Central memory CD8-positive, alpha-beta T cell (primary cell): ENCODE measurements around the gene DPY30.
"Not testable (repeated sequence)": the region's sequence is repeated elsewhere in the genome, so short reads cannot be mapped to it uniquely, and the experiment has no call there.

ENCODE experiments used
- ATAC-seq: fragments of 150-1000 bp; cut with Tn5 transposase; replicated peaks from 2 replicates; pipeline ENCODE4 v1.10.0; 2022; ENCODE audit warnings: mild to moderate bottlenecking, moderate FRiP score, moderate number of reproducible peaks; ENCODE audit not compliant: poor library complexity, severe bottlenecking; ENCODE audit errors: extremely low read depth
- DNase-seq, 2 donors: peaks; one replicate each; pipeline ENCODE4 v3.0.0; 2021; ENCODE audit warnings: low spot score in 2 of 2
- H3K27ac Mint-ChIP-seq: one replicate; pipeline ENCODE4 v1.8.0; 2022; ENCODE audit warnings: low read depth, mild to moderate bottlenecking, moderate library complexity, mixed read lengths
- H3K27me3 Mint-ChIP-seq: one replicate; pipeline ENCODE4 v1.8.0; 2022; ENCODE audit warnings: mixed read lengths
- H3K36me3 Mint-ChIP-seq: one replicate; pipeline ENCODE4 v1.8.0; 2022; ENCODE audit warnings: mild to moderate bottlenecking, moderate library complexity, mixed read lengths; ENCODE audit not compliant: insufficient read depth
- H3K4me1 Mint-ChIP-seq: one replicate; pipeline ENCODE4 v1.8.0; 2022; ENCODE audit warnings: mixed read lengths
- H3K4me3 Mint-ChIP-seq: one replicate; pipeline ENCODE4 v1.8.0; 2022; ENCODE audit warnings: mild to moderate bottlenecking, moderate library complexity, mixed read lengths
- H3K9me3 Mint-ChIP-seq: one replicate; pipeline ENCODE4 v1.8.0; 2022; ENCODE audit warnings: mixed read lengths

DPY30 gene

GRCh38 chr2:32043561-32043960, 4.0 kb upstream of the DPY30 start:
- no peaks in the 10 kb centered on the region for H3K9me3 Mint-ChIP-seq
- no peak overlapping the region for H3K27ac Mint-ChIP-seq
- peaks cover 9% of the 10 kb centered on the region for H3K36me3 Mint-ChIP-seq
- ATAC-seq (no peak), DNase-seq (no peak)
- no peaks in the 10 kb centered on the region for H3K4me1 Mint-ChIP-seq
- no peak overlapping the region for H3K4me3 Mint-ChIP-seq
- no peaks in the 10 kb centered on the region for H3K27me3 Mint-ChIP-seq

- peaks cover 18% of the 10 kb centered on the region for H3K4me1 Mint-ChIP-seq
- DNase-seq, ATAC-seq, H3K9me3 Mint-ChIP-seq, H3K4me3 Mint-ChIP-seq, H3K27me3 Mint-ChIP-seq: not testable (repeated sequence)
- H3K27ac Mint-ChIP-seq = peak overlapping the region; percentile 45
- H3K36me3 Mint-ChIP-seq = peaks cover 19% of the 10 kb centered on the region
Measured at GRCh38 chr2:32034198-32034887, 5.3 kb downstream of the DPY30 start.

GRCh38 chr2:32018789-32019482, 20.7 kb downstream of the DPY30 start:
- not testable (repeated sequence) for H3K27me3 Mint-ChIP-seq, H3K9me3 Mint-ChIP-seq, ATAC-seq, DNase-seq, H3K4me1 Mint-ChIP-seq, H3K4me3 Mint-ChIP-seq, H3K27ac Mint-ChIP-seq
- H3K36me3 Mint-ChIP-seq = peaks cover 13% of the 10 kb centered on the region

GRCh38 chr2:32012872-32013271, 26.7 kb downstream of the DPY30 start:
- H3K9me3 Mint-ChIP-seq = no peaks in the 10 kb centered on the region
- no peak overlapping the region for H3K4me3 Mint-ChIP-seq
- H3K27ac Mint-ChIP-seq = no peak overlapping the region
- peaks cover 22% of the 10 kb centered on the region for H3K4me1 Mint-ChIP-seq
- ATAC-seq = no peak
- no peak for DNase-seq
- no peaks in the 10 kb centered on the region for H3K27me3 Mint-ChIP-seq
- H3K36me3 Mint-ChIP-seq = peaks cover 11% of the 10 kb centered on the region

GRCh38 chr2:32011485-32011960, 28.1 kb downstream of the DPY30 start:
- DNase-seq = no peak
- H3K4me1 Mint-ChIP-seq = peaks cover 34% of the 10 kb centered on the region
- no peaks in the 10 kb centered on the region for H3K27me3 Mint-ChIP-seq
- H3K36me3 Mint-ChIP-seq = peaks cover 11% of the 10 kb centered on the region
- peak overlapping the region; percentile 78 for H3K27ac Mint-ChIP-seq
- H3K9me3 Mint-ChIP-seq = no peaks in the 10 kb centered on the region
- H3K4me3 Mint-ChIP-seq = peak overlapping the region; percentile 92
- no peak for ATAC-seq

GRCh38 chr2:32010670-32011484, 28.7 kb downstream of the DPY30 start, which contains the start of gene MEMO1:
Gene MEMO1, minus strand, starts transcription at chr2:32011008. Its CDS starts 761 bp downstream, at chr2:32010247.
- DNase-seq = peak; percentile 80 to 83
- ATAC-seq = peak; percentile 76
- no peaks in the 10 kb centered on the region for H3K9me3 Mint-ChIP-seq
- H3K4me1 Mint-ChIP-seq = peaks cover 38% of the 10 kb centered on the region
- peak within 1 kb of the TSS; percentile 92 for H3K4me3 Mint-ChIP-seq
- no peaks in the 10 kb centered on the region for H3K27me3 Mint-ChIP-seq
- H3K27ac Mint-ChIP-seq = peak within 1 kb of the TSS; percentile 78
- H3K36me3 Mint-ChIP-seq = peaks cover 11% of the 10 kb centered on the region

GRCh38 chr2:32010280-32010669, 29.3 kb downstream of the DPY30 start:
- DNase-seq = peak; percentile 48 to 61
- peak overlapping the region; percentile 92 for H3K4me3 Mint-ChIP-seq
- ATAC-seq = peak; percentile 78
- not testable (repeated sequence) for H3K9me3 Mint-ChIP-seq, H3K27me3 Mint-ChIP-seq
- peaks cover 44% of the 10 kb centered on the region for H3K4me1 Mint-ChIP-seq
- peaks cover 11% of the 10 kb centered on the region for H3K36me3 Mint-ChIP-seq
- H3K27ac Mint-ChIP-seq = peak overlapping the region; percentile 78

- Mint-ChIP-seq H3K4me3 (peak overlapping the region; percentile 92), H3K36me3 (peaks cover 11% of the 10 kb centered on the region), H3K27ac (peak overlapping the region; percentile 73), H3K27me3 (no peaks in the 10 kb centered on the region), H3K4me1 (peaks cover 50% of the 10 kb centered on the region), H3K9me3 (no peaks in the 10 kb centered on the region)
- DNase-seq = peak; percentile 19 to 23
- no peak for ATAC-seq
Measured at GRCh38 chr2:32009516-32010256, 29.9 kb downstream of the DPY30 start.

GRCh38 chr2:32008805-32009515, 30.6 kb downstream of the DPY30 start:
- no peak for DNase-seq
- ATAC-seq = no peak

GRCh38 chr2:32007121-32007391, 32.5 kb downstream of the DPY30 start:
- H3K4me3 Mint-ChIP-seq = no peak overlapping the region
- peaks cover 62% of the 10 kb centered on the region for H3K4me1 Mint-ChIP-seq
- no peak for ATAC-seq
- peaks cover 11% of the 10 kb centered on the region for H3K36me3 Mint-ChIP-seq
- no peaks in the 10 kb centered on the region for H3K27me3 Mint-ChIP-seq
- no peak overlapping the region for H3K27ac Mint-ChIP-seq
- no peak for DNase-seq
- no peaks in the 10 kb centered on the region for H3K9me3 Mint-ChIP-seq

More at GRCh38 chr2:32008805-32009515, 30.6 kb downstream of the DPY30 start:
- H3K4me1 Mint-ChIP-seq = peaks cover 57% of the 10 kb centered on the region
- peak overlapping the region; percentile 73 for H3K27ac Mint-ChIP-seq
- no peaks in the 10 kb centered on the region for H3K9me3 Mint-ChIP-seq
- peak overlapping the region; percentile 92 for H3K4me3 Mint-ChIP-seq
- H3K36me3 Mint-ChIP-seq = peaks cover 11% of the 10 kb centered on the region
- no peaks in the 10 kb centered on the region for H3K27me3 Mint-ChIP-seq

- H3K4me1 Mint-ChIP-seq = peaks cover 57% of the 10 kb centered on the region
- H3K4me3 Mint-ChIP-seq = no peak overlapping the region
- no peaks in the 10 kb centered on the region for H3K9me3 Mint-ChIP-seq
Measured at GRCh38 chr2:32005371-32005976, 34.1 kb downstream of the DPY30 start.

More at GRCh38 chr2:32005371-32005976, 34.1 kb downstream of the DPY30 start:
- ATAC-seq = no peak
- H3K36me3 Mint-ChIP-seq = peaks cover 9% of the 10 kb centered on the region
- DNase-seq = no peak
- no peak overlapping the region for H3K27ac Mint-ChIP-seq
- H3K27me3 Mint-ChIP-seq = no peaks in the 10 kb centered on the region
